H1 (cell line): ENCODE data around the gene HIPK1.

Experiments
- CHD2 ChIP-seq: IDR thresholded peaks from 2 replicates; pipeline ENCODE4 v1.6.1; 2012; ENCODE audit warnings: low read length, improper control_type of control experiment
- EZH2 ChIP-seq: fragments of 200-600 bp; sonication (generic); IDR thresholded peaks from 2 replicates; pipeline ENCODE4 v1.7.1; 2012; ENCODE audit warnings: low read depth, mild to moderate bottlenecking, moderate library complexity, low read length, inconsistent platforms; ENCODE audit not compliant: severe bottlenecking
- PHF8 ChIP-seq: fragments of 200-600 bp; sonication (generic); conservative IDR thresholded peaks from 2 replicates; pipeline ENCODE4 v1.7.1; 2012; ENCODE audit warnings: low read depth, mild to moderate bottlenecking, inconsistent platforms, low read length, moderate library complexity
- POLR2A ChIP-seq, 2 experiments: IDR thresholded peaks; 1 replicate in 1 of 2; 2 replicates in 1 of 2; pipeline ENCODE4 v1.6.1; 2011; ENCODE audit warnings: low read depth in 2 of 2, low read length in 2 of 2, mild to moderate bottlenecking in 2 of 2; ENCODE audit errors: control extremely low read depth in 1 of 2
- SIN3A ChIP-seq, 2 experiments: IDR thresholded peaks in 1 of 2; conservative IDR thresholded peaks in 1 of 2; 2 replicates each; pipeline ENCODE4 v1.6.1; 2011 to 2012; ENCODE audit warnings: low read length in 2 of 2, improper control_type of control experiment in 1 of 2, low read depth in 1 of 2, mild to moderate bottlenecking in 1 of 2
- TAF1 ChIP-seq: IDR thresholded peaks from 2 replicates; pipeline ENCODE4 v1.6.1; 2011; ENCODE audit warnings: mild to moderate bottlenecking, low read depth, low read length
- TBP ChIP-seq: IDR thresholded peaks from 2 replicates; pipeline ENCODE4 v1.6.1; 2011; ENCODE audit warnings: low read depth, low read length, improper control_type of control experiment
- TF ChIP-seq, protein P1 (sequence below), 3 experiments: IDR thresholded peaks; 1 replicate in 2 of 3; 2 replicates in 1 of 3; pipeline versions ENCODE4 v1.5.1 to v1.6.1; 2011; ENCODE audit warnings: low read length in 3 of 3, mild to moderate bottlenecking in 3 of 3, inconsistent platforms in 2 of 3, low read depth in 1 of 3, moderate library complexity in 1 of 3; ENCODE audit not compliant: insufficient read depth in 1 of 3; ENCODE audit errors: control extremely low read depth in 1 of 3
- TF ChIP-seq, protein P2 (sequence below): IDR thresholded peaks from 2 replicates; pipeline ENCODE4 v1.6.1; 2011; ENCODE audit warnings: low read length, improper control_type of control experiment

DNA sequence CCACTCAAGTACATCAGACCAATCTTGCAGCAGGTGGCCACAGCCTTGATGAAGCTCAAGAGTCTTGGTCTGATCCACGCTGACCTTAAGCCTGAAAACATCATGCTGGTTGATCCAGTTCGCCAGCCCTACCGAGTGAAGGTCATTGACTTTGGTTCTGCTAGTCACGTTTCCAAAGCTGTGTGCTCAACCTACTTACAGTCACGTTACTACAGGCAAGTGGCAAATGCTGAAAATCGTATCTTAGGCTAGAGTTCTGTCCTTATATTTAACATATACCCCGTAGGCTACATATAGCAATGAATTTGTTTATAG lies 12.1 kb downstream of the HIPK1 start:
- no peak for TF ChIP-seq POLR2A (IDR thresholded peaks at IDR 0.05; ENCODE audit: control extremely low read depth in 1 of 2, low read depth in 2 of 2, low read length in 2 of 2)
- TF ChIP-seq, protein P1, sequence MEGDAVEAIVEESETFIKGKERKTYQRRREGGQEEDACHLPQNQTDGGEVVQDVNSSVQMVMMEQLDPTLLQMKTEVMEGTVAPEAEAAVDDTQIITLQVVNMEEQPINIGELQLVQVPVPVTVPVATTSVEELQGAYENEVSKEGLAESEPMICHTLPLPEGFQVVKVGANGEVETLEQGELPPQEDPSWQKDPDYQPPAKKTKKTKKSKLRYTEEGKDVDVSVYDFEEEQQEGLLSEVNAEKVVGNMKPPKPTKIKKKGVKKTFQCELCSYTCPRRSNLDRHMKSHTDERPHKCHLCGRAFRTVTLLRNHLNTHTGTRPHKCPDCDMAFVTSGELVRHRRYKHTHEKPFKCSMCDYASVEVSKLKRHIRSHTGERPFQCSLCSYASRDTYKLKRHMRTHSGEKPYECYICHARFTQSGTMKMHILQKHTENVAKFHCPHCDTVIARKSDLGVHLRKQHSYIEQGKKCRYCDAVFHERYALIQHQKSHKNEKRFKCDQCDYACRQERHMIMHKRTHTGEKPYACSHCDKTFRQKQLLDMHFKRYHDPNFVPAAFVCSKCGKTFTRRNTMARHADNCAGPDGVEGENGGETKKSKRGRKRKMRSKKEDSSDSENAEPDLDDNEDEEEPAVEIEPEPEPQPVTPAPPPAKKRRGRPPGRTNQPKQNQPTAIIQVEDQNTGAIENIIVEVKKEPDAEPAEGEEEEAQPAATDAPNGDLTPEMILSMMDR (IDR thresholded peaks at IDR 0.05; ENCODE audit: control extremely low read depth in 1 of 3, insufficient read depth in 1 of 3, low read depth in 1 of 3, low read length in 3 of 3): no peak
- TF ChIP-seq SIN3A (conservative IDR thresholded peaks at IDR 0.05 in 1 of 2, IDR thresholded peaks at IDR 0.05 in 1 of 2; ENCODE audit: low read depth in 1 of 2, low read length in 2 of 2): no peak
- TF ChIP-seq CHD2: no peak
- TF ChIP-seq TAF1: no peak
- no peak for TF ChIP-seq EZH2
- TF ChIP-seq TBP: no peak
- TF ChIP-seq PHF8: no peak
- TF ChIP-seq, protein P2, sequence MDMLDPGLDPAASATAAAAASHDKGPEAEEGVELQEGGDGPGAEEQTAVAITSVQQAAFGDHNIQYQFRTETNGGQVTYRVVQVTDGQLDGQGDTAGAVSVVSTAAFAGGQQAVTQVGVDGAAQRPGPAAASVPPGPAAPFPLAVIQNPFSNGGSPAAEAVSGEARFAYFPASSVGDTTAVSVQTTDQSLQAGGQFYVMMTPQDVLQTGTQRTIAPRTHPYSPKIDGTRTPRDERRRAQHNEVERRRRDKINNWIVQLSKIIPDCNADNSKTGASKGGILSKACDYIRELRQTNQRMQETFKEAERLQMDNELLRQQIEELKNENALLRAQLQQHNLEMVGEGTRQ: no peak
